ENCODE measurements around the gene PLEKHB2. TPM values are rescaled to one million over a fixed set of nuclear protein-coding genes. Genes with fewer than 3 reads are reported as not detected.

Gene PLEKHB2
- total and polyA plus RNA-seq, 9 of the 15 experiments (the other 6 are each of a cell fraction or from before 2014, with no cell fraction given), result 41.3 to 71.5 (median 50.2) TPM

- Histone ChIP-seq H2AFZ (ENCODE audit: low read depth, low read length) (no peak overlapping the region), H3K9me3 (replicated peaks; ENCODE audit: control insufficient read depth, insufficient read depth, low read depth, low read length) (no peaks in the 10 kb centered on the region), H3K27me3 (ENCODE audit: control insufficient read depth in 2 of 2, insufficient read depth in 2 of 2, low read length in 2 of 2) (peaks cover 0 to 14% of the 10 kb centered on the region in 2 experiments; a peak in 1 of 5 replicates), H3K4me1 (replicated peaks in 1 of 2; ENCODE audit: control insufficient read depth in 2 of 2, insufficient read depth in 2 of 2, low read length in 2 of 2) (peaks cover 0 to 31% of the 10 kb centered on the region in 2 experiments; a peak in 3 of 5 replicates), H3K9me1 (ENCODE audit: control insufficient read depth, insufficient read depth, low read length) (no peaks in the 10 kb centered on the region), H4K20me1 (replicated peaks; ENCODE audit: control insufficient read depth, insufficient read depth, low read length) (peaks cover 4% of the 10 kb centered on the region; the same call in 1 of the 2 replicates), H3K4me2 (ENCODE audit: insufficient read depth, low read length) (no peak overlapping the region), H3K9ac (ENCODE audit: insufficient read depth in 1 of 2, low read depth in 2 of 2, low read length in 2 of 2) (no peak overlapping the region), H3K27ac (ENCODE audit: extremely low read depth, low read depth, low read length) (no peak overlapping the region), H3K36me3 (ENCODE audit: control insufficient read depth, insufficient read depth, low read length) (peaks cover 18% of the 10 kb centered on the region; the same call in 2 of the 3 replicates), H3K4me3 (no peak overlapping the region), H3K79me2 (ENCODE audit: control insufficient read depth, insufficient read depth, low read length) (no peaks in the 10 kb centered on the region)
- no peak for TF ChIP-seq DIDO1 (tag; IDR thresholded peaks at IDR 0.05; ENCODE audit: low read depth)
- no peak for TF ChIP-seq TCF3 (CRISPR knock-in tag; IDR thresholded peaks at IDR 0.05)
- no peak for TF ChIP-seq MTA2 (IDR thresholded peaks at IDR 0.05; ENCODE audit: low read depth)
- FAIRE-seq, result no peak
- intact Hi-C loops (cut with micrococcal nuclease) (loop anchor here (10.0 kb wide), 1 partner anchor 251 kb away; no protein-coding TSS in a partner anchor), in situ Hi-C loops (cut with MboI) (no loop called here)
- no peak for DNase-seq (ENCODE audit: extremely low read depth in 1 of 4, low spot score in 3 of 4)
- ATAC-seq, result peak; percentile 21
- 2% methylated on average over 4 of the region's 4 CpGs for WGBS (ENCODE audit: insufficient coverage, low coverage, missing lambda C conversion rate)
- ChIA-PET POLR2A (interaction anchor here (0.9 kb wide), 1 partner anchor 188 kb away, joined by 3 read pairs; no protein-coding TSS in a partner anchor), CTCF (ENCODE audit: low intra/inter-chr PET ratio) (interaction anchor here (3.1 kb wide), 1 partner anchor 1217 kb away, joined by 23 read pairs; no protein-coding TSS in a partner anchor)
- no TSS peak for BruUV-seq (replicated peaks)
Measured at GRCh38 chr2:131153529-131153928, 48.4 kb downstream of the PLEKHB2 start.

- Histone ChIP-seq H4K20me1 (replicated peaks; ENCODE audit: control insufficient read depth, insufficient read depth, low read length) (peaks cover 4% of the 10 kb centered on the region; the same call in 1 of the 2 replicates), H2AFZ (ENCODE audit: low read depth, low read length) (no peak overlapping the region), H3K4me2 (ENCODE audit: insufficient read depth, low read length) (no peak overlapping the region), H3K9ac (ENCODE audit: insufficient read depth in 1 of 2, low read depth in 2 of 2, low read length in 2 of 2) (0 out of 4 replicates have a peak overlapping the region, but pooled peaks of 1 of the 2 experiments have one; percentile 14), H3K4me3 (no peak overlapping the region), H3K4me1 (replicated peaks in 1 of 2; ENCODE audit: control insufficient read depth in 2 of 2, insufficient read depth in 2 of 2, low read length in 2 of 2) (peaks cover 0 to 31% of the 10 kb centered on the region in 2 experiments; a peak in 3 of 5 replicates), H3K9me1 (ENCODE audit: control insufficient read depth, insufficient read depth, low read length) (no peaks in the 10 kb centered on the region), H3K79me2 (ENCODE audit: control insufficient read depth, insufficient read depth, low read length) (no peaks in the 10 kb centered on the region), H3K36me3 (ENCODE audit: control insufficient read depth, insufficient read depth, low read length) (peaks cover 12% of the 10 kb centered on the region; the same call in 2 of the 3 replicates), H3K27me3 (ENCODE audit: control insufficient read depth in 2 of 2, insufficient read depth in 2 of 2, low read length in 2 of 2) (peaks cover 0 to 14% of the 10 kb centered on the region in 2 experiments; a peak in 2 of 5 replicates), H3K27ac (ENCODE audit: extremely low read depth, low read depth, low read length) (no peak overlapping the region), H3K9me3 (replicated peaks; ENCODE audit: control insufficient read depth, insufficient read depth, low read depth, low read length) (no peaks in the 10 kb centered on the region)
- no TSS peak for BruUV-seq (replicated peaks)
- ATAC-seq (peak; percentile 92), FAIRE-seq (peak; percentile 84), DNase-seq (ENCODE audit: extremely low read depth in 1 of 4, low spot score in 3 of 4) (peak; percentile 78 to 84 (median 81))
- WGBS (ENCODE audit: insufficient coverage, low coverage, missing lambda C conversion rate), result 16% methylated on average over 10 of the region's 10 CpGs
- POLR2A ChIA-PET, result interaction anchor here (0.5 kb wide), 1 partner anchor 1148 kb away, joined by 3 read pairs; no protein-coding TSS in a partner anchor
- CTCF ChIA-PET (ENCODE audit: low intra/inter-chr PET ratio), result interaction anchor here (3.1 kb wide), 1 partner anchor 1218 kb away, joined by 23 read pairs; no protein-coding TSS in a partner anchor
- in situ Hi-C loops (cut with MboI) (no loop called here), intact Hi-C loops (cut with micrococcal nuclease) (loop anchor here (1.0 to 10.0 kb wide), 3 partner anchors 181 to 1218 kb away; no protein-coding TSS in a partner anchor)
- TF ChIP-seq RAD21 (CRISPR knock-in tag; conservative IDR thresholded peaks at IDR 0.05 in 1 of 2, IDR thresholded peaks at IDR 0.05 in 1 of 2) (peak; percentile 92 to 96), REST (IDR thresholded peaks at IDR 0.05; ENCODE audit: borderline replicate concordance) (peak; percentile 85), REST (CRISPR knock-in tag; IDR thresholded peaks at IDR 0.05; ENCODE audit: low read depth) (no peak)
Measured at GRCh38 chr2:131154071-131154531, 49.0 kb downstream of the PLEKHB2 start.
